Measurements from ENCODE around the gene CMSS1.

The CMSS1 gene

DNA sequence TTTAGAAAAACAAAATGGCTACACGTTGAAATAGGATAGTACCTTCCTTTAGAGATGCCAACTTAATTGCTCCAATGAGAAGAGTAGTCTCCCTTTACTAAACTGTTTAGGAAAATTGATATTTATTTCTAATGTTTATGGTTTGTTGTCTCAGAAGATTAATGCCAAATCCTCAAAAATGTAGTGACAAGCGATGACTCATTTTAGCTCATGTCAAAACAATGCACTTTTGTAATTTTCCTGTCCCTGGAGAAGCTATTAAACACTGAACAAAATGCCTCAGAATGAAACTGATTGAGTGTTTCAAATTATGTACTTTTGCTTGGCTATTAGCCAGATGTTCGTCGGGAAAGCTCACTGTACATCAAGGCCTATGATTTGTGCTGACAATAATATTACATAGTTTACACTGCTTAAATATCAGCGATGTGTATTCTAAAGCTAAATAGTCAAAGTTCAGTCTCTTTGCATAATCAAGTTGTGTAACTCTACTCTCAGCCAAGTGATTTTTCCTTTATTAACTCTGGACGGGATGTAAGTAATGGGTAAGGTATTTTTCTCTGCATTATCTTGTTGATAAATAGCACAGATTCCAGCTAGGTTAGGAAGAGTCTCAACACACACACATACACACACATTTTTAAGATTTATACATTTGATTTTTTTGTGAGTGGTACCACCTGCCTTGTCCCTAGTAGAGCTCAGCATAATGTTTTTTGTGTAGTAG, 83.7 kb downstream of the CMSS1 start:
- 0 out of 2 replicates have a peak, but pooled peaks cover 4% of the 10 kb centered on the region for H3K4me1 ChIP-seq (ENCODE audit: low read length)
- H2AFZ ChIP-seq (ENCODE audit: low read length): no peak overlapping the region
- H3K27me3 ChIP-seq (replicated peaks; ENCODE audit: insufficient read depth, low read length): no peaks in the 10 kb centered on the region
- H3K9ac ChIP-seq (ENCODE audit: low read length): no peak overlapping the region
- no peak overlapping the region for H3K4me3 ChIP-seq (ENCODE audit: low read length)
- H3K9me3 ChIP-seq (replicated peaks; ENCODE audit: insufficient read depth, low read length): no peaks in the 10 kb centered on the region
- no peaks in the 10 kb centered on the region for H3K79me2 ChIP-seq (ENCODE audit: low read length)
- H4K20me1 ChIP-seq (ENCODE audit: insufficient read depth, low read length): no peaks in the 10 kb centered on the region
- H3K4me2 ChIP-seq (ENCODE audit: low read depth, low read length): no peak overlapping the region
- no peak overlapping the region for H3K27ac ChIP-seq (ENCODE audit: low read length)
- DNase-seq: no peak
- no peaks in the 10 kb centered on the region for H3K9me2 ChIP-seq (replicated peaks; ENCODE audit: insufficient read depth, low read length)
- TF ChIP-seq EZH2phosphoT487 (IDR thresholded peaks at IDR 0.05; ENCODE audit: low read length): no peak
- no peaks in the 10 kb centered on the region for H3K36me3 ChIP-seq (replicated peaks; ENCODE audit: insufficient read depth, low read length)
- H3F3A ChIP-seq (ENCODE audit: insufficient read depth, low read length): no peaks in the 10 kb centered on the region

DNA sequence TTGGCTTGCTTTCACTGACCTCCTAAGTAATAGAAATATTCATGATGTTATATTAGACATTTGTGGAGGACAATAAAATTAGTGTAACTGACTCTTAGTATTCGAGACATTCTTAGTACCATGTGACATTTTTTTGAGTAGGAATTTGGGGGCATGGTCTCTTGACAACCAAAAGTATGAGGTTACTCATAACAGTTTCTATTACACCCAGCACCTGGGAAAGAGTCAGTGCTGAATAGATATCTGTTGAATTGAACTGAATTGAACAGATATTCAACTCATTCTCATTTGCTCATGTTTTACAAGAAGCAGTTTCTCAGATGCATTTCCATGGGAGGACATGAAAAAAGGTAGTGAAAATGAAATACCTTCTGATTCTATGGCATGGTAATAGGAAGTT, 84.4 kb downstream of the CMSS1 start:
- DNase-seq: no peak
- TF ChIP-seq EZH2 (optimal IDR thresholded peaks at IDR 0.05; ENCODE audit: low read depth, low read length): no peak
- no peak for TF ChIP-seq CTCF (IDR thresholded peaks at IDR 0.05; ENCODE audit: low read length)
- no peak for TF ChIP-seq EZH2phosphoT487 (IDR thresholded peaks at IDR 0.05; ENCODE audit: low read length)
- H3K4me1 ChIP-seq (ENCODE audit: low read length): 0 out of 2 replicates have a peak, but pooled peaks cover 4% of the 10 kb centered on the region
- no peaks in the 10 kb centered on the region for H3K9me2 ChIP-seq (replicated peaks; ENCODE audit: insufficient read depth, low read length)
- H3K36me3 ChIP-seq (replicated peaks; ENCODE audit: insufficient read depth, low read length): no peaks in the 10 kb centered on the region
- H3K4me2 ChIP-seq (ENCODE audit: low read depth, low read length): no peak overlapping the region
- no peak overlapping the region for H3K27ac ChIP-seq (ENCODE audit: low read length)
- no peaks in the 10 kb centered on the region for H3F3A ChIP-seq (ENCODE audit: insufficient read depth, low read length)
- no peak overlapping the region for H3K9ac ChIP-seq (ENCODE audit: low read length)
- H2AFZ ChIP-seq (ENCODE audit: low read length): no peak overlapping the region
- H4K20me1 ChIP-seq (ENCODE audit: insufficient read depth, low read length): no peaks in the 10 kb centered on the region
- no peaks in the 10 kb centered on the region for H3K27me3 ChIP-seq (replicated peaks; ENCODE audit: insufficient read depth, low read length)
- no peaks in the 10 kb centered on the region for H3K9me3 ChIP-seq (replicated peaks; ENCODE audit: insufficient read depth, low read length)
- H3K4me3 ChIP-seq (ENCODE audit: low read length): no peak overlapping the region
- H3K79me2 ChIP-seq (ENCODE audit: low read length): no peaks in the 10 kb centered on the region

DNA sequence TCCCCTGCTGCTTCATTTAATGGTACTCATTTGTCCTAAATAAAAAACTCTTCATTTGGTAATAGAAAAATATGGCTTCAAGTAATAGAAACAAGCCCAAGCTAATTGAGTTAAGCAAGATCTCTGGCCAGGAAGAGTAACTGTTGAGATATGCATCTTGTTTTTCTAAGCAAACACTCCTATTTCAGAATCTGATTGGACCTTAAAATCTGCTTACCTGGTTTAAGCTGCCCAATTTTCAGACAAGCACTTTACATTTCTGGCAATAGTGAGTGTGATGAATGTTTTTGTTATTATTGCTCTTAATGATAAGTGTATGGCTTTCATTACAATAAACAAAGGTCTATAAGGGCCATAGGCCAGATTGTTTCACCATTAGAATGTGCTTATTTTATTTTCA, 86.2 kb downstream of the CMSS1 start:
- no peaks in the 10 kb centered on the region for H3K9me3 ChIP-seq (replicated peaks; ENCODE audit: insufficient read depth, low read length)
- H2AFZ ChIP-seq (ENCODE audit: low read length): no peak overlapping the region
- H3K9me2 ChIP-seq (replicated peaks; ENCODE audit: insufficient read depth, low read length): no peaks in the 10 kb centered on the region
- H3K79me2 ChIP-seq (ENCODE audit: low read length): no peaks in the 10 kb centered on the region
- no peaks in the 10 kb centered on the region for H4K20me1 ChIP-seq (ENCODE audit: insufficient read depth, low read length)
- H3K27ac ChIP-seq (ENCODE audit: low read length): no peak overlapping the region
- DNase-seq: no peak
- no peak overlapping the region for H3K4me2 ChIP-seq (ENCODE audit: low read depth, low read length)
- peaks cover 15% of the 10 kb centered on the region for H3K4me1 ChIP-seq (ENCODE audit: low read length)
- no peak overlapping the region for H3K4me3 ChIP-seq (ENCODE audit: low read length)
- TF ChIP-seq CTCF (IDR thresholded peaks at IDR 0.05; ENCODE audit: low read length): no peak
- TF ChIP-seq EZH2phosphoT487 (IDR thresholded peaks at IDR 0.05; ENCODE audit: low read length): no peak
- no peak for TF ChIP-seq EZH2 (optimal IDR thresholded peaks at IDR 0.05; ENCODE audit: low read depth, low read length)
- no peak overlapping the region for H3K9ac ChIP-seq (ENCODE audit: low read length)
- no peaks in the 10 kb centered on the region for H3F3A ChIP-seq (ENCODE audit: insufficient read depth, low read length)
- no peaks in the 10 kb centered on the region for H3K36me3 ChIP-seq (replicated peaks; ENCODE audit: insufficient read depth, low read length)
- H3K27me3 ChIP-seq (replicated peaks; ENCODE audit: insufficient read depth, low read length): no peaks in the 10 kb centered on the region

GRCh38 chr3:99907959-99908544, 90.4 kb downstream of the CMSS1 start:
- Histone ChIP-seq H3K9me3 (replicated peaks; ENCODE audit: insufficient read depth, low read length) (no peaks in the 10 kb centered on the region), H3K27me3 (replicated peaks; ENCODE audit: insufficient read depth, low read length) (no peaks in the 10 kb centered on the region), H3K36me3 (replicated peaks; ENCODE audit: insufficient read depth, low read length) (no peaks in the 10 kb centered on the region), H4K20me1 (ENCODE audit: insufficient read depth, low read length) (no peaks in the 10 kb centered on the region), H3K4me2 (ENCODE audit: low read depth, low read length) (peak overlapping the region; percentile 30), H3K79me2 (ENCODE audit: low read length) (no peaks in the 10 kb centered on the region), H3K9ac (ENCODE audit: low read length) (no peak overlapping the region), H3K27ac (ENCODE audit: low read length) (no peak overlapping the region), H3K4me1 (ENCODE audit: low read length) (peaks cover 11% of the 10 kb centered on the region), H3K9me2 (replicated peaks; ENCODE audit: insufficient read depth, low read length) (no peaks in the 10 kb centered on the region), H3K4me3 (ENCODE audit: low read length) (no peak overlapping the region), H2AFZ (ENCODE audit: low read length) (no peak overlapping the region), H3F3A (ENCODE audit: insufficient read depth, low read length) (no peaks in the 10 kb centered on the region)
- TF ChIP-seq EZH2 (optimal IDR thresholded peaks at IDR 0.05; ENCODE audit: low read depth, low read length) (no peak), EZH2phosphoT487 (IDR thresholded peaks at IDR 0.05; ENCODE audit: low read length) (no peak), CTCF (IDR thresholded peaks at IDR 0.05; ENCODE audit: low read length) (no peak)
- DNase-seq: peak; percentile 67

Data from MM.1S (cell line).